GM12892 (cell line): ENCODE results near the gene MVK.

Experiments
- POLR2A ChIP-seq: IDR thresholded peaks from 2 replicates; pipeline ENCODE4 v1.6.1; 2011; ENCODE audit warnings: low read depth, low read length, control low read depth
- POLR2AphosphoS5 ChIP-seq: IDR thresholded peaks from 2 replicates; pipeline ENCODE4 v1.6.1; 2011; ENCODE audit warnings: low read depth, low read length, control low read depth
- TAF1 ChIP-seq: IDR thresholded peaks from 2 replicates; pipeline ENCODE4 v1.6.1; 2011; ENCODE audit warnings: low read depth, mild to moderate bottlenecking, control low read depth, low read length, borderline replicate concordance

GRCh38 chr12:109606320-109607028 is 32.9 kb downstream of the MVK start:
- TF ChIP-seq POLR2AphosphoS5 (no peak), POLR2A (no peak), TAF1 (no peak)
